Left ventricle myocardium inferior (tissue), 1 donor: ENCODE measurements around the gene VENTX. TPM values are rescaled to one million over a fixed set of nuclear protein-coding genes. Genes with fewer than 3 reads are reported as not detected.

Experiments
- DNase-seq: peaks from one replicate; pipeline ENCODE4 v3.0.0-alpha.2; 2020
- H3K27ac ChIP-seq: fragments of 200-600 bp; replicated peaks from 2 replicates; pipeline ENCODE4 v1.8.0; 2021
- H3K27me3 ChIP-seq: fragments of 200-600 bp; 2 replicates; pipeline ENCODE4 v1.8.0; 2021; ENCODE audit warnings: low read depth
- H3K36me3 ChIP-seq: fragments of 200-600 bp; 2 replicates; pipeline ENCODE4 v1.8.0; 2021
- H3K4me1 ChIP-seq: fragments of 200-600 bp; 2 replicates; pipeline ENCODE4 v1.8.0; 2021
- H3K4me3 ChIP-seq: fragments of 200-600 bp; 2 replicates; pipeline ENCODE4 v1.8.0; 2021; ENCODE audit warnings: mild to moderate bottlenecking, moderate library complexity
- H3K9me3 ChIP-seq: fragments of 200-600 bp; replicated peaks from 2 replicates; pipeline ENCODE4 v1.8.0; 2021
- intact Hi-C: fragments of 100-400 bp; cut with micrococcal nuclease; formaldehyde crosslinking; loops from one replicate; pipeline ENCODE4 v1.11.0; 2022
- total RNA-seq: library from RNA; stranded (reverse); fragmentation: NEBNext Ultra II Directional; extraction: Animal tissue kit (Norgen Biotek cat#: 25700); gene quantifications from one replicate; pipeline ENCODE4 v1.2.1, GENCODE V29; 2021
- TF ChIP-seq, protein P1 (sequence below): fragments of 200-600 bp; IDR thresholded peaks from 2 replicates; pipeline ENCODE4 v1.8.0; 2021; ENCODE audit warnings: antibody characterized with exemption, mild to moderate bottlenecking, borderline replicate concordance
- donor health status: DM: no; HTN: yes; CAD: no; lungs with severe emphysema.

VENTX gene
- total RNA-seq, 1 donor from 2014 or later = 0.33 TPM

DNA sequence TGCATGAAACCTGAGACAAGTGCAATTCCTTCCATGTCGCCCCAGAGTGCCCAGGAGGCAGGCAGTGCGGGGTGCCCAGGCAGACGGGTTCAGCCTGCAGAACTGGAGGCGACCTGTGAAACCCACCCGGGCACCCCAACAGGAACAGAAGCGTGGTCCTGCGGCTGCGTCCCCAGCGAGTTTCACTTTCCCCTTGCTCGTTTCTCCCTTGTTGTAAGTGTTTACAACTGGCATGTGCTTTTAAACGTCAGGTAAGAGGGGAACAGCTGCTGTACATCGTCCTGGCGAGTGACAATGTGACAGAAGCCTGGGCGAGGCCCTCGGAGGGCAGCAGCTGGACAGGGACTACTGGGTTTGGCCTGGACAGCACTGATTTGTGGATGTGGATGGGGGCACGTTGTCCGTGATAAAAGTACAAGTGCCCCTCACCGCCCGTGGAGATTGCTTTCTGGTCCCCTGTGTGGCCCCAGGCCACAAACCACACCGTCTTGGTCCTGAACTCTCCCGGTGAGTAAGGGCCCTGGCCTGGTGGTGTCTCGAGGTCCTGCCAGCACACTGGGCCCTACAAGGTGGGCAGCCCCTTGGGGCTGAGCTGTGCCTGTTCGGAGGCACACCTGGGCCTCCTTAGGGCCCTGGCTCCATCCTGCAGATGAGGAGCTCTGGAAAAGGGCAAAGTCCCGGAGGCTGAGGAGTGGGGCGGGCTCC lies 4.0 kb downstream of the VENTX start:
- TF ChIP-seq, protein P1, sequence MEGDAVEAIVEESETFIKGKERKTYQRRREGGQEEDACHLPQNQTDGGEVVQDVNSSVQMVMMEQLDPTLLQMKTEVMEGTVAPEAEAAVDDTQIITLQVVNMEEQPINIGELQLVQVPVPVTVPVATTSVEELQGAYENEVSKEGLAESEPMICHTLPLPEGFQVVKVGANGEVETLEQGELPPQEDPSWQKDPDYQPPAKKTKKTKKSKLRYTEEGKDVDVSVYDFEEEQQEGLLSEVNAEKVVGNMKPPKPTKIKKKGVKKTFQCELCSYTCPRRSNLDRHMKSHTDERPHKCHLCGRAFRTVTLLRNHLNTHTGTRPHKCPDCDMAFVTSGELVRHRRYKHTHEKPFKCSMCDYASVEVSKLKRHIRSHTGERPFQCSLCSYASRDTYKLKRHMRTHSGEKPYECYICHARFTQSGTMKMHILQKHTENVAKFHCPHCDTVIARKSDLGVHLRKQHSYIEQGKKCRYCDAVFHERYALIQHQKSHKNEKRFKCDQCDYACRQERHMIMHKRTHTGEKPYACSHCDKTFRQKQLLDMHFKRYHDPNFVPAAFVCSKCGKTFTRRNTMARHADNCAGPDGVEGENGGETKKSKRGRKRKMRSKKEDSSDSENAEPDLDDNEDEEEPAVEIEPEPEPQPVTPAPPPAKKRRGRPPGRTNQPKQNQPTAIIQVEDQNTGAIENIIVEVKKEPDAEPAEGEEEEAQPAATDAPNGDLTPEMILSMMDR = no peak
- no peak overlapping the region for H3K4me3 ChIP-seq
- DNase-seq = no peak

DNA sequence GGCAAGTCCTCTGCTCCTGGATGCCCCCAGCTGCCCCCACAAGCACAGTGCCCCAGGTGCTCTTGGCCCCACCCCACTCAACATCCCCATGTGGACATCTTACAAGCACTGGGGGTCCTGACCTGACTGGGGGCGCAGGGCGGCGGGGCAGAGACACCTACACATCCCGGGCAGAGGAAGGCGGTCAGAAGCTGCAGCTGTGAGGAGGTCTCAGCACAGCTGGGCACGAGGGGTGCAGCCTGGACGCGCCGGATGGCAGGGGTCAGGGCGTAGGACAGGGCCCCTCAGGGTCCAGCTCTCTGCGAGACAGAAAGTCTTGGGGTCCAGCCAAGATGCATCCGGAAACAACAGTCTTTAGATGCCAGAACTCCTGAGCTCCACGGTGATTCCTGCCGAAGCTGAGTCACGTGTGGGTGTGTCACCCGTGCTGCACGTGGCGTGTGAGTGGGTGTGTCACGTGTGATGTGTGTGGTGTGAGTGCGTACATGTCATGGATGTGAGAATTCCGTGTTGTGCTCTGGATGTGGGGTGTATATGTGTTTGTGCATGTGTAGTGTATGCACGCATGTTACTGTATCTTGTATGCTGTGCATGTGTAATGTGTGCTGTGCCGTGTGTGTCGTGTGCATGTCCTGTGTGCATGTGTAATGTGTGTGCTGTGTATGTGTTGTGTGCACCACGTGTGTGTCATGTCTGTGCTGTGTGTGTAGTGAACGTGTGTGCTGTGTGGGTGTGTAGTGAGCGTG lies 5.1 kb downstream of the VENTX start:
- no peak for DNase-seq
- no peaks in the 10 kb centered on the region for H3K9me3 ChIP-seq
- H3K27me3 ChIP-seq = peaks cover 100% of the 10 kb centered on the region

More for the DNA sequence above, 4.0 kb downstream of the VENTX start:
- Histone ChIP-seq H3K36me3 (no peaks in the 10 kb centered on the region), H3K27me3 (peaks cover 100% of the 10 kb centered on the region), H3K27ac (no peak overlapping the region), H3K9me3 (no peaks in the 10 kb centered on the region), H3K4me1 (peaks cover 11% of the 10 kb centered on the region)
- intact Hi-C loops = no loop called here

DNA sequence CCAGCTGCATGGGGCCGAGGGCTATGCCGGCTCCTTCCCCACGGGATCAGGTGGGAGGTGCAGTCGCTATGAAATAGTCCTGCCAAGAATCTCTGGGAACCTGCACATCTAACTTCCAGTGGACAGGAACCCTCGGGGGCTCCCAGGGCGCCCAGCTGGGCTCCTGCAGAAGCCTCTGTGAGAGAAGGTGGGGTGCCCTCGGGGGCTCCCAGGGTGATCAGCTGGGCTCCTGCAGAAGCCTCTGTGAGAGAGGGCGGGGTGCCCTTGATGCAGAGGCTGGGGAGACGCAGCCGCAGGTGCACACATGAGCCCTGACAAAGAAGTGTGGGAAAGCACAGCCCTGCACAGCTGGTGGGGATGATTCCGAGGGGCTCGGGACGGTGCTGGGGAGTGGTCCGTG lies 5.9 kb downstream of the VENTX start:
- Histone ChIP-seq H3K4me3 (no peak overlapping the region), H3K27me3 (peaks cover 100% of the 10 kb centered on the region), H3K9me3 (no peaks in the 10 kb centered on the region), H3K27ac (no peak overlapping the region), H3K4me1 (no peaks in the 10 kb centered on the region), H3K36me3 (no peaks in the 10 kb centered on the region)
- DNase-seq = no peak
- intact Hi-C loops = no loop called here
- TF ChIP-seq, protein P1 = no peak

More for the DNA sequence above, 5.1 kb downstream of the VENTX start:
- Histone ChIP-seq H3K4me3 (no peak overlapping the region), H3K27ac (no peak overlapping the region), H3K4me1 (no peaks in the 10 kb centered on the region), H3K36me3 (no peaks in the 10 kb centered on the region)
- intact Hi-C loops = no loop called here
- TF ChIP-seq, protein P1 = no peak

DNA sequence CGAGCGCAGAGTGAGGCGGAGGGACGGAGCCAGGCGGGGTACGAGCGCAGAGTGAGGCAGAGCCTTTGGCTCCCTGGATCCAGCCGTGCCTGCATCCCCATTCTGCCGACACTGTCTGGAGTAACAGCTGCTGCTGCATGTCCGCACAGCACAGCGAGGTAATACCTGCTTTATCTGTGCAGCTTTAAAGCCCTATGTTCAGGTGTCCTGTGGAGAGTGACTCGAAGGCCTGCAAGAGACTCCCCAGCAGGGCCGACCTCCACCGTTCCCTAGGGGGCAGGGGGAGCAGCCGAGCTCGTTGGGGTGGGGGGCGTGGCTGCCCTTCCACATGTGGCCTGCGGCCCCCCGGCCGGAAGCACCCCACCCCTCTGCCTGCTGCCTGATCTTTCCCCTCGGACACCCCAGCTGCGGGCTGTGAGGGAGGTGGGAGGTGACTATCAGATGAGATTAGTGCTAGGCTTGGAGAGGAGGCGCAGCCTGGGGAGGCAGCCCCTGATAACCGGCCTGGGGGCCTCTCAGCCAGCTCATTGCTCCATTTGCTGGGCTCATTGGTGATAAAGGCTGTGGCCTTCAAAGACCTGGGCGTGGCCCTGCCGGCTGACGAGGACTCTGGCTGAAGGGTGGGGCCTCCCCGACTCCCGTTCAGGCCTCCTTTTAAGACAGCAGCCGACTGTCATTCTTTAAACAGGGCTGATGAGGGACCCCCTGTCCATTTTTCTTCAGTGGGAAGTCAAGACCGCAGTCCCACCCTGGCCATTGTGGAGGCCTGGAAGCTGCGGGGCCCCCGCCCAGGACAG lies 8.0 kb downstream of the VENTX start:
- no peaks in the 10 kb centered on the region for H3K4me1 ChIP-seq
- TF ChIP-seq, protein P1 = no peak
- H3K36me3 ChIP-seq = no peaks in the 10 kb centered on the region
- no peak for DNase-seq
- H3K27ac ChIP-seq = no peak overlapping the region
- H3K4me3 ChIP-seq = no peak overlapping the region
- H3K9me3 ChIP-seq = no peaks in the 10 kb centered on the region
- peaks cover 99% of the 10 kb centered on the region for H3K27me3 ChIP-seq
- intact Hi-C loops = no loop called here

DNA sequence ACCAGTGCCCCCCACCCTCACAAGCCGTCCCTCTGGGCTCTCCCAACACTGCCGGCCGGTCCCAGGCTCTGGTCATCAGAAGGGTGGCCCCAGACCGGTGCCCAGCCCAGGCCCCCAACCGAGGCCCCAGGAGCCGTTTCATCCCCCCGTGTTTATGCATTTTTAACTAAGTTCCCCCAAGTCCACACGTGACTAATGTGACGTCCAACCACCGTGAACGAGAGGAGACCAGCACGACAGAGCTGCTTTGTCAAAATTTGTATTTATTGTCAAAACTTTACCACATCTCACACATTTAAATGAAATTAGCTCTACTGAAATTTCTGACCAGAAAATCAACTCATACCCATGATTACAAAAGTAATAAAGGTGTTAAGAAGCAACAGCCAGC lies 8.6 kb downstream of the VENTX start:
- Histone ChIP-seq H3K27me3 (peaks cover 93% of the 10 kb centered on the region), H3K36me3 (no peaks in the 10 kb centered on the region), H3K9me3 (no peaks in the 10 kb centered on the region), H3K4me3 (no peak overlapping the region), H3K27ac (no peak overlapping the region), H3K4me1 (no peaks in the 10 kb centered on the region)
- intact Hi-C loops = no loop called here
- TF ChIP-seq, protein P1 = no peak
- no peak for DNase-seq
